ENCODE measurements around the gene CHRD. TPM values are rescaled to one million over a fixed set of nuclear protein-coding genes. Genes with fewer than 3 reads are reported as not detected.

CHRD gene
- total and polyA plus RNA-seq, 9 of the 15 experiments (the other 6 are each of a cell fraction or from before 2014, with no cell fraction given): 0.11 to 1.3 (median 0.59) TPM; not detected in 3

DNA sequence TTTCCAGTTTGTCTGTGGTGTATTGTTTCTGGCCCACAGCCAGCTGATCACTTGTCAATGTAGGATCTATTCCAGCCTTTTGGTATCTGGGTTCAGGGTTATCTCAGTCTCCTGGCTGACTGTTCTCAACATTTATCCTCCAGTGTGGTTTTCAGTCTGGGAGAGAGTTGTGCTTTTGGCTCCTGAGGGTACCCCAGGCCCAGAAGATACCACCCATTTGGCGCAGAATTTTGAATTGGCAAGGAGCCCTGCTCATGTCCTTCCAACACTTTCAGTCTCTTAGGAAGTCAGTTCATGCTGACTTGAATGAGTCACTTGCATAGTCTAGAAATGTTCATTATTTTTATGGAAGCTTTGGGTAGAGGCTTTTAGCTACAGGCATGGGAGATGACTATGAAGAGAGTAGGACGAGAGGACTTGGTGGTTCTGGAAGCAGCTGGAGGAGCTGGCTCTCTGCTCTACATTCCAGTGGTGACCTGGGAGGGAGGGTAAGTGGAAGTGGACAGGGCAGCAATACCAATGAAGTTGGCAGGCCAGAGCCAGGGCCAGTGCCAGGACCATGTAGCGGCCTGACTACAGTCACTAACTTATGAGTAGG lies 11.2 kb upstream of the CHRD start:
- Histone ChIP-seq H4K20me1 (replicated peaks; ENCODE audit: control insufficient read depth, insufficient read depth, low read length) (0 out of 2 replicates have a peak, but pooled peaks cover 7% of the 10 kb centered on the region), H3K79me2 (ENCODE audit: control insufficient read depth, insufficient read depth, low read length) (peaks cover 16% of the 10 kb centered on the region), H3K27ac (ENCODE audit: extremely low read depth, low read depth, low read length) (no peak overlapping the region), H3K9ac (ENCODE audit: insufficient read depth in 1 of 2, low read depth in 2 of 2, low read length in 2 of 2) (peak overlapping the region in 1 of 2 experiments; percentile 45; a peak in 1 of 4 replicates), H3K9me1 (ENCODE audit: control insufficient read depth, insufficient read depth, low read length) (peaks cover 3% of the 10 kb centered on the region), H3K36me3 (ENCODE audit: control insufficient read depth, insufficient read depth, low read length) (peaks cover 52% of the 10 kb centered on the region), H3K4me2 (ENCODE audit: insufficient read depth, low read length) (no peak overlapping the region), H2AFZ (ENCODE audit: low read depth, low read length) (no peak overlapping the region), H3K4me3 (no peak overlapping the region), H3K27me3 (ENCODE audit: control insufficient read depth in 2 of 2, insufficient read depth in 2 of 2, low read length in 2 of 2) (peaks cover 0 to 4% of the 10 kb centered on the region in 2 experiments; a peak in 1 of 5 replicates), H3K9me3 (replicated peaks; ENCODE audit: control insufficient read depth, insufficient read depth, low read depth, low read length) (no peaks in the 10 kb centered on the region), H3K4me1 (replicated peaks in 1 of 2; ENCODE audit: control insufficient read depth in 2 of 2, insufficient read depth in 2 of 2, low read length in 2 of 2) (peaks cover 4 to 7% of the 10 kb centered on the region in 2 experiments; a peak in 3 of 5 replicates)
- DNase-seq (ENCODE audit: extremely low read depth in 1 of 4, low spot score in 3 of 4): no peak
- in situ Hi-C loops (cut with MboI): no loop called here
- TF ChIP-seq KAT7 (CRISPR knock-in tag; IDR thresholded peaks at IDR 0.05; ENCODE audit: borderline replicate concordance): no peak
- no peak for TF ChIP-seq ZNF644 (tag; IDR thresholded peaks at IDR 0.05; ENCODE audit: low read depth)
- no peak for TF ChIP-seq FOXJ3 (CRISPR knock-in tag; IDR thresholded peaks at IDR 0.05)
- peak; percentile 66 for TF ChIP-seq NFIC (IDR thresholded peaks at IDR 0.05)
- no peak for TF ChIP-seq SMAD2 (IDR thresholded peaks at IDR 0.05; ENCODE audit: low read depth, low read length)
- no peak for TF ChIP-seq SOX6 (IDR thresholded peaks at IDR 0.05)
- TF ChIP-seq SMARCA4 (IDR thresholded peaks at IDR 0.05): no peak
- peak; percentile 48 for TF ChIP-seq POLR2B (IDR thresholded peaks at IDR 0.05; ENCODE audit: low read depth, partially characterized antibody)
- BruUV-seq (replicated peaks): no TSS peak
- CTCF ChIA-PET (ENCODE audit: low intra/inter-chr PET ratio): no interaction called here
- FAIRE-seq: no peak
- intact Hi-C loops (cut with micrococcal nuclease): no loop called here
- no peak for ATAC-seq
- 100% methylated on average over 3 of the region's 3 CpGs for WGBS (ENCODE audit: insufficient coverage, low coverage, missing lambda C conversion rate)
- POLR2A ChIA-PET: interaction anchor here (0.6 to 1.6 kb wide), 5 partner anchors 8 to 239 kb away, joined by 3 to 7 read pairs (median 3); no protein-coding TSS in a partner anchor

Measured in K562 (cell line).